GM12865 (cell line): Measurements from ENCODE around the gene PLS3.

Experiments
- DNase-seq: peaks from one replicate; pipeline ENCODE4 v3.0.0; 2010; ENCODE audit warnings: low read depth
- H3K4me3 ChIP-seq: 2 replicates; pipeline ENCODE4 v1.5.1; 2011; ENCODE audit warnings: mild to moderate bottlenecking, low read depth, low read length, control low read depth
- TF ChIP-seq, protein P1 (sequence below): IDR thresholded peaks from 2 replicates; pipeline ENCODE4 v1.5.1; 2011; ENCODE audit warnings: low read length, control low read depth, low read depth, inconsistent platforms; ENCODE audit not compliant: insufficient read depth; ENCODE audit errors: missing control alignments

The PLS3 gene

DNA sequence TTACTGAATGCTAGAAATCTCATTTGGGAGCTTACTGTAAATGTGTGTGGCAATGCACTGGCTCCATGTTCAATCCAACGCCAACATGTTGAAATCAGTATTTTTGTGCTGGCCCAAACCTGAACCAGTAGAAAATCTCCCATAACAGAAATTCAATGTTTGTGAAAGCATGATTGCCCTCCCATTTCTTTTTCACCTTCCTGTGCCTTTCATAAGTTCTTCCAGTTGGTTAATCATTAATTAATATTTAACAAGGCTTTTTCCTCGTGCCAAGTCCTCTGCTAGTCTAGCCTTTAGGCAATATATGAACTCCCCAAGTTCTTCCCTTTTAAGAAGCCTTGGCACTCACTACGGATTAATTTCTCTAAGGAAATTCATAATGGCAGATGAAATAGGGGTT, 1.3 kb upstream of the PLS3 start:
- peak overlapping the region; percentile 79 for H3K4me3 ChIP-seq
- no peak for DNase-seq
- TF ChIP-seq, protein P1, sequence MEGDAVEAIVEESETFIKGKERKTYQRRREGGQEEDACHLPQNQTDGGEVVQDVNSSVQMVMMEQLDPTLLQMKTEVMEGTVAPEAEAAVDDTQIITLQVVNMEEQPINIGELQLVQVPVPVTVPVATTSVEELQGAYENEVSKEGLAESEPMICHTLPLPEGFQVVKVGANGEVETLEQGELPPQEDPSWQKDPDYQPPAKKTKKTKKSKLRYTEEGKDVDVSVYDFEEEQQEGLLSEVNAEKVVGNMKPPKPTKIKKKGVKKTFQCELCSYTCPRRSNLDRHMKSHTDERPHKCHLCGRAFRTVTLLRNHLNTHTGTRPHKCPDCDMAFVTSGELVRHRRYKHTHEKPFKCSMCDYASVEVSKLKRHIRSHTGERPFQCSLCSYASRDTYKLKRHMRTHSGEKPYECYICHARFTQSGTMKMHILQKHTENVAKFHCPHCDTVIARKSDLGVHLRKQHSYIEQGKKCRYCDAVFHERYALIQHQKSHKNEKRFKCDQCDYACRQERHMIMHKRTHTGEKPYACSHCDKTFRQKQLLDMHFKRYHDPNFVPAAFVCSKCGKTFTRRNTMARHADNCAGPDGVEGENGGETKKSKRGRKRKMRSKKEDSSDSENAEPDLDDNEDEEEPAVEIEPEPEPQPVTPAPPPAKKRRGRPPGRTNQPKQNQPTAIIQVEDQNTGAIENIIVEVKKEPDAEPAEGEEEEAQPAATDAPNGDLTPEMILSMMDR: no peak

GRCh38 chrX:115560211-115560977, 580 bp upstream of the PLS3 start:
- H3K4me3 ChIP-seq: peak overlapping the region; percentile 79
- TF ChIP-seq, protein P1: no peak
- DNase-seq: no peak

DNA sequence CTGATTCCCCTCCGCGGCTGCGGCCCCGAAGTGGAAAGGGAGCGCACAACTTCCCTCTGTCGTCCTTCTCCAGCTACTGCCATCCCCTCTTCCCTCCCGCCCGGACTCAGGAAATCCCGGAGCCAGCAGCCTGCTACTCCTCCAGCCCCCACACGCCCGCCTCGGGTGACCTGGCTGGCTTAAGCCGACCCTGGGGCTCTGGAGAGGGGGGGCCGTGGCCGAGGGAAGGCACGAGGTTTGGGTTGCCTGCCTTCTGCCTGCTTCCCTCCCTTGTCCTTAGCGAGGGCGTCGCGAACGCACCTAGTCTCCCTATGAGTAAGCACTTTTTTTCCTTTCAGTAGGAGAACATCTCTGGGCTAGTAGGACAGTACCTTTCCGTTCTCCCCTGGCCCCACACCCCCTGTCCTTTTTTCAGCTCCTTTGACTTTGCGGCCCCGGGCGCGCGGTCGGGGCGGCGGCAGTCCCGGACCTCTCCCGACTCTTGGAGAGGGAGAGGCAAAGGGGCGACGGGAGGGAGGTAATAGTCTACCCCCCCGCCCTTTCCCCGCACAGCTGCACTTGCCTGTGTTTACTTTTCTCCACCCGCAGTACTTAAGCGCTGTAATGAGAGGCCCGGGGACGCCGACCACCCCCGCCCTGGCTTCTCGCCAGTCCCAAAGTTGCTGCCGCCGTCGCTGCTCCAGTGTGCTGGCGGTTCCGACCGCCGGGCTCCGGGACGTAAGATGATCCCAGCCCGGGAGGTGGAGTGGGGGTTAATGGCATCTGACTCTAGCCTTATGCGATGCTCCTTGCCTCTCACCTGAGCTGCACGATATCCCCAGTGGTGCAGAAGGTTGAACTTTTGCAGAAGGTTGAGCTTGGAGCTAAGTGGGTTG, 868 bp downstream of the PLS3 start:
- H3K4me3 ChIP-seq: peak overlapping the region; percentile 79
- TF ChIP-seq, protein P1: no peak

GRCh38 chrX:115562480-115562847, 1.5 kb downstream of the PLS3 start:
- no peak for DNase-seq
- peak overlapping the region; percentile 79 for H3K4me3 ChIP-seq
- TF ChIP-seq, protein P1: no peak

More for the DNA sequence above, 868 bp downstream of the PLS3 start:
- peak; percentile 62 for DNase-seq

DNA sequence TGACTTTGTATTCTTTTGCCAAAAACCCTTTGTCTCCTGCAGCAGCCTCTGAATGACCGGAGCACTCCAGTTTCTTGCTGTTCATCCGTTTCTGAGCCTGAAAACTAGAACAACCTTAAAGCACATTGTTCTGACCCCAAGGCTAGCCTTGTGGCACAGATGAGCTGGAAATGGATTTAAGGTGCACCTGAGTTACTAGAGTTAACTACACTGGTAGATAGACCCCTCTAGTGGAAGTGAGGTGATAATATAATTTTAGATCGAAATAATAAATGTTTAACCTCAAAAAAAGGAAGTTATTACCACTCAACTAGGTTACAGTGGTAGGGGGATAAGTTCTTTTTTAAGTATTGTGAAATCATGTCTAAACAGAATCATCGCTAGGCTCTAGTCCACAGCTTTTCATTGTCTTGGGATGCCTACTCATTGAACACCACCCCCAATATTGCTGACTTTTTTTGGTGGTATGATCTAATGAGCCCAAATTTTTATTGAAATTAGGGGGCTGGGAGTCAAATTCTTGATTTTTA, 2.7 kb downstream of the PLS3 start:
- TF ChIP-seq, protein P1: no peak
- no peak for DNase-seq

DNA sequence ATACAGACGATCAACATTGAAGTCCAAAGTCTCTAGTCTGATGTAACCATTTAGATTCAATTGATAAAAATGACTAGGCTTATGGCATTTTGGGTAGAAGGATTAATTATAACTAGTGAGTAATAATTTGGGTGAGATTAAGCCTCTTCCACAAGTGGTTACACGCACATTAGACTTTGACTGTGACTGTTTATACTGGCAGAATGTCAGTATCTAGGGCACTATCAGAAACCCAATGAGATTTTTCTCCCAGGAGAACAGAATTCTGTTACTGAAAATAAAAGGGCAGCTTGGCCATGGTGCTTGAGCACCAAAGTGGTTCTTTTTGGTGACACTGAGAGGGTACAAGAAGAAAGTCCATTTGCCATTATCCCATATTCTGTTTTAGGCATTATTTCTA, 3.3 kb downstream of the PLS3 start:
- DNase-seq: no peak
- no peak overlapping the region for H3K4me3 ChIP-seq
- TF ChIP-seq, protein P1: no peak

More for the DNA sequence above, 2.7 kb downstream of the PLS3 start:
- peak overlapping the region; percentile 11; the same call in 1 of the 2 replicates for H3K4me3 ChIP-seq
